Suprapubic skin (tissue), 4 donors: ENCODE measurements around the gene SIGLEC14. TPM values are rescaled to one million over a fixed set of nuclear protein-coding genes. Genes with fewer than 3 reads are reported as not detected.

Experiments used
- DNase-seq, 2 donors: peaks; one replicate each; pipeline ENCODE4 v3.0.0-alpha.2; 2019; ENCODE audit warnings: low spot score in 2 of 2
- H3K27ac ChIP-seq: fragments of 200-600 bp; sonication (generic); one replicate; pipeline ENCODE4 v1.5.1; 2019
- H3K27me3 ChIP-seq: fragments of 200-600 bp; sonication (generic); one replicate; pipeline ENCODE4 v1.5.1; 2019
- H3K36me3 ChIP-seq: fragments of 200-600 bp; sonication (generic); one replicate; pipeline ENCODE4 v1.5.1; 2019
- H3K4me1 ChIP-seq: fragments of 200-600 bp; sonication (generic); one replicate; pipeline ENCODE4 v1.5.1; 2019
- H3K4me3 ChIP-seq: fragments of 200-600 bp; sonication (generic); one replicate; pipeline ENCODE4 v1.5.1; 2019; ENCODE audit warnings: mild to moderate bottlenecking
- H3K9me3 ChIP-seq: fragments of 200-600 bp; sonication (generic); one replicate; pipeline ENCODE4 v1.5.1; 2019
- CTCF ChIP-seq, 2 donors: fragments of 200-600 bp in 1 of 2; fragments of 450-650 bp in 1 of 2; sonication (generic) in 1 of 2; IDR thresholded peaks; one replicate each; pipeline ENCODE4 v1.5.1; 2016 to 2019; ENCODE audit warnings: antibody characterized with exemption in 2 of 2, mild to moderate bottlenecking in 1 of 2, moderate library complexity in 1 of 2
- EP300 ChIP-seq: sonication (generic); formaldehyde crosslinking; IDR thresholded peaks from one replicate; pipeline ENCODE4 v1.6.1; 2017; ENCODE audit warnings: antibody characterized with exemption
- POLR2A ChIP-seq, 2 donors: fragments of 450-650 bp; IDR thresholded peaks; one replicate each; pipeline ENCODE4 v1.6.1; 2017; ENCODE audit warnings: antibody characterized with exemption in 2 of 2, mild to moderate bottlenecking in 2 of 2, moderate library complexity in 2 of 2
- POLR2AphosphoS5 ChIP-seq, 3 donors: sonication (generic); formaldehyde crosslinking; IDR thresholded peaks; one replicate each; pipeline ENCODE4 v1.6.1; 2017; ENCODE audit warnings: antibody characterized with exemption in 3 of 3
- WGBS: methylation state at CpG from one replicate; pipeline ENCODE4 v1.1.5; 2018; 5-methylcytosine and 5-hydroxymethylcytosine counted together
- total RNA-seq, 4 donors: library from RNA; depleted of rRNA; stranded (reverse); fragments of >200 nt; gene quantifications; one replicate each; pipeline ENCODE4 v1.1.0, GENCODE V29; 2016

Gene SIGLEC14
- total RNA-seq, 4 donors from 2014 or later: 0.30 to 0.72 (median 0.36) TPM; not detected in 1

GRCh38 chr19:51595190-51596175 lies 51.1 kb downstream of the SIGLEC14 start:
- Histone ChIP-seq H3K4me1 (peaks cover 14% of the 10 kb centered on the region), H3K36me3 (no peaks in the 10 kb centered on the region), H3K4me3 (no peak overlapping the region), H3K27ac (no peak overlapping the region), H3K9me3 (no peaks in the 10 kb centered on the region), H3K27me3 (peaks cover 29% of the 10 kb centered on the region)
- no peak for DNase-seq
- 78% methylated on average over 8 of the region's 8 CpGs for WGBS
- TF ChIP-seq POLR2A (IDR thresholded peaks at IDR 0.05) (no peak), CTCF (IDR thresholded peaks at IDR 0.05) (no peak), EP300 (no peak), POLR2AphosphoS5 (IDR thresholded peaks at IDR 0.05) (no peak)

GRCh38 chr19:51594774-51595109 lies 51.9 kb downstream of the SIGLEC14 start:
- 9% methylated on average over 6 of the region's 6 CpGs for WGBS
- Histone ChIP-seq H3K27ac (no peak overlapping the region), H3K4me1 (peaks cover 14% of the 10 kb centered on the region), H3K27me3 (peaks cover 22% of the 10 kb centered on the region), H3K36me3 (no peaks in the 10 kb centered on the region), H3K9me3 (no peaks in the 10 kb centered on the region), H3K4me3 (peak overlapping the region; percentile 67)
- no peak for DNase-seq
- TF ChIP-seq CTCF (IDR thresholded peaks at IDR 0.05) (no peak), EP300 (no peak), POLR2A (IDR thresholded peaks at IDR 0.05) (no peak), POLR2AphosphoS5 (IDR thresholded peaks at IDR 0.05) (no peak)

GRCh38 chr19:51593969-51594773 lies 52.5 kb downstream of the SIGLEC14 start:
- Histone ChIP-seq H3K27ac (no peak overlapping the region), H3K4me1 (peaks cover 14% of the 10 kb centered on the region), H3K4me3 (peak overlapping the region; percentile 67), H3K27me3 (peaks cover 16% of the 10 kb centered on the region), H3K9me3 (no peaks in the 10 kb centered on the region), H3K36me3 (no peaks in the 10 kb centered on the region)
- DNase-seq: peak; percentile 97 to 98
- peak in 1 of 3 donors; percentile 21 for TF ChIP-seq POLR2AphosphoS5 (IDR thresholded peaks at IDR 0.05)
- no peak for TF ChIP-seq EP300
- WGBS: 0% methylated on average over 41 of the region's 61 CpGs

- no peak overlapping the region for H3K27ac ChIP-seq
- peaks cover 14% of the 10 kb centered on the region for H3K4me1 ChIP-seq
- no peaks in the 10 kb centered on the region for H3K36me3 ChIP-seq
- no peak for DNase-seq
- H3K9me3 ChIP-seq: no peaks in the 10 kb centered on the region
- 27% methylated on average over 9 of the region's 10 CpGs for WGBS
- H3K27me3 ChIP-seq: peaks cover 8% of the 10 kb centered on the region
- peak overlapping the region; percentile 67 for H3K4me3 ChIP-seq
- TF ChIP-seq EP300 (no peak), POLR2AphosphoS5 (IDR thresholded peaks at IDR 0.05) (no peak), CTCF (IDR thresholded peaks at IDR 0.05) (no peak), POLR2A (IDR thresholded peaks at IDR 0.05) (no peak)
Observed at GRCh38 chr19:51593138-51593890, 53.3 kb downstream of the SIGLEC14 start.

Other genes starting within 250 kb of the SIGLEC14 start
- 1 to 10 TPM; 1.2 to 3.5 (median 1.6) TPM for gene SIGLEC10, start 229.2 kb downstream of the SIGLEC14 start, total RNA-seq
- gene SIGLEC8, start 188.4 kb downstream of the SIGLEC14 start, total RNA-seq: 1 to 10 TPM in 1 of 4 donors, under 1 TPM in 1, not detected in 2; 0.21 to 1.0 TPM
- gene CEACAM18, start 168.3 kb downstream of the SIGLEC14 start, total RNA-seq: not detected
- not detected for gene SIGLEC12, start 145.0 kb downstream of the SIGLEC14 start, total RNA-seq
- gene SIGLEC6, start 115.2 kb downstream of the SIGLEC14 start, total RNA-seq: under 1 TPM in 2 of 4 donors, not detected in 2; 0.26 to 0.30 TPM
- gene ZNF175, start 75.5 kb downstream of the SIGLEC14 start, total RNA-seq: 10 to 100 TPM in 1 of 4 donors, 1 to 10 TPM in 3; 2.0 to 12.1 (median 5.1) TPM
- gene SIGLEC5, start 16.4 kb downstream of the SIGLEC14 start, total RNA-seq: under 1 TPM in 1 of 4 donors, not detected in 3; 0.38 TPM
- gene SPACA6, start 46.5 kb upstream of the SIGLEC14 start, total RNA-seq: 10 to 100 TPM in 1 of 4 donors, 1 to 10 TPM in 3; 3.1 to 23.2 (median 7.8) TPM
- 1 to 10 TPM in 3 of 4 donors, not detected in 1; 2.2 to 9.8 (median 4.4) TPM for gene HAS1, start 77.2 kb upstream of the SIGLEC14 start, total RNA-seq
- 1 to 10 TPM in 2 of 4 donors, under 1 TPM in 2; 0.60 to 1.7 (median 1.0) TPM for gene FPR1, start 105.1 kb upstream of the SIGLEC14 start, total RNA-seq
- under 1 TPM in 1 of 4 donors, not detected in 3; 0.34 TPM for gene FPR2, start 114.4 kb upstream of the SIGLEC14 start, total RNA-seq
- gene FPR3, start 148.3 kb upstream of the SIGLEC14 start, total RNA-seq: 1 to 10 TPM in 3 of 4 donors, under 1 TPM in 1; 0.81 to 2.9 (median 2.1) TPM
- 10 to 100 TPM in 3 of 4 donors, 1 to 10 TPM in 1; 8.5 to 47.5 (median 17.9) TPM for gene ZNF577, start 241.1 kb upstream of the SIGLEC14 start, total RNA-seq